Measurements from ENCODE around the gene EGFR. TPM values are rescaled to one million over a fixed set of nuclear protein-coding genes. Genes with fewer than 3 reads are reported as not detected.

The EGFR gene
- total RNA-seq, 2 experiments from 2014 or later = not detected

- H3K27ac Mint-ChIP-seq = no peak overlapping the region
- DNase-seq (no peak), ATAC-seq (no peak)
- CTCF ChIA-PET = no interaction called here
- H3K4me3 Mint-ChIP-seq = no peak overlapping the region
- peaks cover 3% of the 10 kb centered on the region for H3K27me3 Mint-ChIP-seq
- H3K36me3 Mint-ChIP-seq = no peaks in the 10 kb centered on the region
- no peaks in the 10 kb centered on the region for H3K4me1 Mint-ChIP-seq
- H3K9me3 Mint-ChIP-seq (ENCODE audit: low read depth) = no peaks in the 10 kb centered on the region
Measured at GRCh38 chr7:55055479-55055878, 36.7 kb downstream of the EGFR start.

GRCh38 chr7:55056068-55056467 is 37.3 kb downstream of the EGFR start:
- DNase-seq = no peak
- no peak for ATAC-seq
- H3K36me3 Mint-ChIP-seq = no peaks in the 10 kb centered on the region
- H3K27ac Mint-ChIP-seq = no peak overlapping the region
- CTCF ChIA-PET = no interaction called here
- no peaks in the 10 kb centered on the region for H3K9me3 Mint-ChIP-seq (ENCODE audit: low read depth)
- H3K27me3 Mint-ChIP-seq = peaks cover 4% of the 10 kb centered on the region
- no peak overlapping the region for H3K4me3 Mint-ChIP-seq
- no peaks in the 10 kb centered on the region for H3K4me1 Mint-ChIP-seq

- Mint-ChIP-seq H3K4me1 (no peaks in the 10 kb centered on the region), H3K36me3 (no peaks in the 10 kb centered on the region), H3K9me3 (ENCODE audit: low read depth) (no peaks in the 10 kb centered on the region), H3K4me3 (no peak overlapping the region), H3K27me3 (peaks cover 4% of the 10 kb centered on the region), H3K27ac (no peak overlapping the region)
- no peak for DNase-seq
- CTCF ChIA-PET = no interaction called here
- ATAC-seq = no peak
Measured at GRCh38 chr7:55056577-55057480, 38.0 kb downstream of the EGFR start.

- no peak overlapping the region for H3K27ac Mint-ChIP-seq
- CTCF ChIA-PET = no interaction called here
Measured at GRCh38 chr7:55058314-55058713, 39.5 kb downstream of the EGFR start.

GRCh38 chr7:55059021-55059420 is 40.2 kb downstream of the EGFR start:
- H3K36me3 Mint-ChIP-seq = no peaks in the 10 kb centered on the region
- H3K4me1 Mint-ChIP-seq = no peaks in the 10 kb centered on the region
- H3K4me3 Mint-ChIP-seq = no peak overlapping the region
- CTCF ChIA-PET = no interaction called here
- no peak for ATAC-seq
- H3K27ac Mint-ChIP-seq = no peak overlapping the region
- no peak for DNase-seq
- no peaks in the 10 kb centered on the region for H3K9me3 Mint-ChIP-seq (ENCODE audit: low read depth)
- H3K27me3 Mint-ChIP-seq = peaks cover 10% of the 10 kb centered on the region

More at GRCh38 chr7:55058314-55058713, 39.5 kb downstream of the EGFR start:
- Mint-ChIP-seq H3K9me3 (ENCODE audit: low read depth) (no peaks in the 10 kb centered on the region), H3K27me3 (peaks cover 7% of the 10 kb centered on the region), H3K4me1 (no peaks in the 10 kb centered on the region), H3K36me3 (no peaks in the 10 kb centered on the region), H3K4me3 (no peak overlapping the region)
- no peak for ATAC-seq
- DNase-seq = no peak

GRCh38 chr7:55060085-55060484 is 41.3 kb downstream of the EGFR start:
- DNase-seq = no peak
- Mint-ChIP-seq H3K27ac (no peak overlapping the region), H3K36me3 (no peaks in the 10 kb centered on the region), H3K9me3 (ENCODE audit: low read depth) (no peaks in the 10 kb centered on the region), H3K27me3 (peaks cover 14% of the 10 kb centered on the region), H3K4me3 (no peak overlapping the region), H3K4me1 (no peaks in the 10 kb centered on the region)
- ATAC-seq = no peak
- CTCF ChIA-PET = no interaction called here

- no peak for DNase-seq
- no peaks in the 10 kb centered on the region for H3K9me3 Mint-ChIP-seq (ENCODE audit: low read depth)
- H3K4me1 Mint-ChIP-seq = no peaks in the 10 kb centered on the region
- CTCF ChIA-PET = no interaction called here
- H3K36me3 Mint-ChIP-seq = no peaks in the 10 kb centered on the region
- H3K27me3 Mint-ChIP-seq = peaks cover 14% of the 10 kb centered on the region
- no peak overlapping the region for H3K4me3 Mint-ChIP-seq
- ATAC-seq = no peak
- no peak overlapping the region for H3K27ac Mint-ChIP-seq
Measured at GRCh38 chr7:55060636-55061022, 41.8 kb downstream of the EGFR start.

- ATAC-seq (no peak), DNase-seq (no peak)
- Mint-ChIP-seq H3K27me3 (peaks cover 14% of the 10 kb centered on the region), H3K4me1 (no peaks in the 10 kb centered on the region), H3K27ac (no peak overlapping the region), H3K9me3 (ENCODE audit: low read depth) (no peaks in the 10 kb centered on the region), H3K36me3 (no peaks in the 10 kb centered on the region), H3K4me3 (no peak overlapping the region)
- CTCF ChIA-PET = no interaction called here
Measured at GRCh38 chr7:55061726-55062499, 43.1 kb downstream of the EGFR start.

- no peak for DNase-seq
- no peaks in the 10 kb centered on the region for H3K4me1 Mint-ChIP-seq
- peaks cover 14% of the 10 kb centered on the region for H3K27me3 Mint-ChIP-seq
- CTCF ChIA-PET = no interaction called here
- no peaks in the 10 kb centered on the region for H3K9me3 Mint-ChIP-seq (ENCODE audit: low read depth)
- no peaks in the 10 kb centered on the region for H3K36me3 Mint-ChIP-seq
- no peak for ATAC-seq
- no peak overlapping the region for H3K27ac Mint-ChIP-seq
- no peak overlapping the region for H3K4me3 Mint-ChIP-seq
Measured at GRCh38 chr7:55063061-55063460, 44.2 kb downstream of the EGFR start.

GRCh38 chr7:55063633-55064032 is 44.8 kb downstream of the EGFR start:
- CTCF ChIA-PET = no interaction called here
- DNase-seq = no peak
- H3K4me3 Mint-ChIP-seq = no peak overlapping the region
- no peaks in the 10 kb centered on the region for H3K36me3 Mint-ChIP-seq
- H3K27ac Mint-ChIP-seq = no peak overlapping the region
- no peak for ATAC-seq
- no peaks in the 10 kb centered on the region for H3K9me3 Mint-ChIP-seq (ENCODE audit: low read depth)
- H3K4me1 Mint-ChIP-seq = no peaks in the 10 kb centered on the region
- peaks cover 19% of the 10 kb centered on the region for H3K27me3 Mint-ChIP-seq

GRCh38 chr7:55065079-55065478 is 46.3 kb downstream of the EGFR start:
- H3K36me3 Mint-ChIP-seq = no peaks in the 10 kb centered on the region
- peaks cover 29% of the 10 kb centered on the region for H3K27me3 Mint-ChIP-seq
- CTCF ChIA-PET = no interaction called here
- H3K27ac Mint-ChIP-seq = no peak overlapping the region
- no peaks in the 10 kb centered on the region for H3K4me1 Mint-ChIP-seq
- DNase-seq = no peak
- no peaks in the 10 kb centered on the region for H3K9me3 Mint-ChIP-seq (ENCODE audit: low read depth)
- H3K4me3 Mint-ChIP-seq = no peak overlapping the region
- ATAC-seq = no peak

- H3K27ac Mint-ChIP-seq = no peak overlapping the region
- no peaks in the 10 kb centered on the region for H3K4me1 Mint-ChIP-seq
- no peaks in the 10 kb centered on the region for H3K36me3 Mint-ChIP-seq
- no peak overlapping the region for H3K4me3 Mint-ChIP-seq
- DNase-seq (no peak), ATAC-seq (no peak)
- peaks cover 25% of the 10 kb centered on the region for H3K27me3 Mint-ChIP-seq
- no peaks in the 10 kb centered on the region for H3K9me3 Mint-ChIP-seq (ENCODE audit: low read depth)
- CTCF ChIA-PET = interaction anchor here (0.9 kb wide), 1 partner anchor 10 kb away, joined by 4 read pairs; no protein-coding TSS in a partner anchor
Measured at GRCh38 chr7:55065511-55066229, 46.9 kb downstream of the EGFR start.

- no peak overlapping the region for H3K4me3 Mint-ChIP-seq
- DNase-seq (no peak), ATAC-seq (no peak)
- no peak overlapping the region for H3K27ac Mint-ChIP-seq
- no peaks in the 10 kb centered on the region for H3K9me3 Mint-ChIP-seq (ENCODE audit: low read depth)
- peaks cover 28% of the 10 kb centered on the region for H3K27me3 Mint-ChIP-seq
- H3K4me1 Mint-ChIP-seq = no peaks in the 10 kb centered on the region
- no peaks in the 10 kb centered on the region for H3K36me3 Mint-ChIP-seq
- CTCF ChIA-PET = interaction anchor here (0.9 kb wide), 1 partner anchor 9 kb away, joined by 4 read pairs; no protein-coding TSS in a partner anchor
Measured at GRCh38 chr7:55066524-55066923, 47.7 kb downstream of the EGFR start.

Measured in activated CD8-positive, alpha-beta memory T cell treated with anti-CD3 and anti-CD28 coated beads, Interleukin-2, amount 10 ng/mL, durations not matched to agents 7 days and 5 days (primary cell).